Loucy (cell line): ENCODE measurements around the gene DCP1B.

Experiments
- H2AFZ ChIP-seq: fragments of 200-600 bp; sonication (generic); 2 replicates; pipeline ENCODE4 v1.6.0; 2016; ENCODE audit warnings: antibody characterized with exemption, mild to moderate bottlenecking, low read length, moderate library complexity
- H3F3A ChIP-seq: fragments of 200-600 bp; 2 replicates; pipeline ENCODE4 v1.6.0; 2016; ENCODE audit warnings: antibody characterized with exemption, low read depth, mild to moderate bottlenecking
- H3K27me3 ChIP-seq: fragments of 200-600 bp; sonication (generic); 2 replicates; pipeline ENCODE4 v1.6.1; 2014; ENCODE audit warnings: low read length, mild to moderate bottlenecking; ENCODE audit not compliant: insufficient read depth, poor library complexity, severe bottlenecking
- H3K36me3 ChIP-seq: fragments of 200-600 bp; sonication (generic); 2 replicates; pipeline ENCODE4 v1.6.1; 2016; ENCODE audit warnings: low read length; ENCODE audit not compliant: insufficient read depth
- H3K4me1 ChIP-seq: fragments of 200-600 bp; sonication (generic); 2 replicates; pipeline ENCODE4 v1.5.1; 2014; ENCODE audit warnings: low read length, mild to moderate bottlenecking; ENCODE audit not compliant: insufficient read depth, poor library complexity, severe bottlenecking
- H3K4me2 ChIP-seq: fragments of 200-600 bp; sonication (generic); 2 replicates; pipeline ENCODE4 v1.6.0; 2014; ENCODE audit warnings: antibody characterized with exemption, low read length, low read depth, mild to moderate bottlenecking; ENCODE audit not compliant: poor library complexity, severe bottlenecking
- H3K4me3 ChIP-seq: fragments of 200-600 bp; sonication (generic); 2 replicates; pipeline ENCODE4 v1.5.1; 2014; ENCODE audit warnings: low read length, mild to moderate bottlenecking, mixed read lengths; ENCODE audit not compliant: poor library complexity, severe bottlenecking
- H3K79me2 ChIP-seq: fragments of 200-600 bp; sonication (generic); 2 replicates; pipeline ENCODE4 v1.6.1; 2014; ENCODE audit warnings: low read length; ENCODE audit not compliant: insufficient read depth
- H3K9ac ChIP-seq: fragments of 200-600 bp; sonication (generic); 2 replicates; pipeline ENCODE4 v1.6.0; 2014; ENCODE audit warnings: mild to moderate bottlenecking, low read depth, low read length, moderate library complexity; ENCODE audit not compliant: poor library complexity, severe bottlenecking
- H3K9me2 ChIP-seq: fragments of 200-600 bp; sonication (generic); replicated peaks from 2 replicates; pipeline ENCODE4 v1.6.1; 2016; ENCODE audit warnings: low read depth, low read length, mixed read lengths
- H3K9me3 ChIP-seq: fragments of 200-600 bp; sonication (generic); 2 replicates; pipeline ENCODE4 v1.6.1; 2014; ENCODE audit warnings: mild to moderate bottlenecking, antibody characterized with exemption, low read length, low read depth; ENCODE audit not compliant: insufficient read depth
- H4K20me1 ChIP-seq: fragments of 200-600 bp; sonication (generic); 2 replicates; pipeline ENCODE4 v1.6.0; 2014; ENCODE audit warnings: antibody characterized with exemption, low read length, mild to moderate bottlenecking; ENCODE audit not compliant: insufficient read depth, poor library complexity, severe bottlenecking
- CTCF ChIP-seq: fragments of 200-600 bp; sonication (generic); conservative IDR thresholded peaks from 2 replicates; pipeline ENCODE4 v1.5.1; 2014; ENCODE audit warnings: mild to moderate bottlenecking, antibody characterized with exemption, low read length
- EZH2phosphoT487 ChIP-seq: fragments of 200-600 bp; IDR thresholded peaks from 2 replicates; pipeline ENCODE4 v1.6.1; 2018; ENCODE audit warnings: antibody characterized with exemption, mild to moderate bottlenecking, moderate library complexity, borderline replicate concordance

The DCP1B gene

GRCh38 chr12:2014231-2014630, 10.0 kb upstream of the DCP1B start:
- Histone ChIP-seq H3K4me2 (no peak overlapping the region), H3K9me3 (no peaks in the 10 kb centered on the region), H3F3A (no peaks in the 10 kb centered on the region), H3K9me2 (no peaks in the 10 kb centered on the region), H4K20me1 (no peaks in the 10 kb centered on the region), H3K4me1 (no peaks in the 10 kb centered on the region), H3K9ac (no peak overlapping the region), H2AFZ (no peak overlapping the region), H3K4me3 (no peak overlapping the region), H3K36me3 (no peaks in the 10 kb centered on the region), H3K79me2 (no peaks in the 10 kb centered on the region), H3K27me3 (no peaks in the 10 kb centered on the region)
- TF ChIP-seq CTCF (no peak), EZH2phosphoT487 (no peak)

- Histone ChIP-seq H3K9ac (no peak overlapping the region), H3K27me3 (no peaks in the 10 kb centered on the region), H3K9me2 (no peaks in the 10 kb centered on the region), H3K79me2 (no peaks in the 10 kb centered on the region), H2AFZ (no peak overlapping the region), H3K4me2 (no peak overlapping the region), H4K20me1 (no peaks in the 10 kb centered on the region), H3K9me3 (no peaks in the 10 kb centered on the region), H3F3A (no peaks in the 10 kb centered on the region), H3K4me1 (no peaks in the 10 kb centered on the region), H3K4me3 (no peak overlapping the region), H3K36me3 (no peaks in the 10 kb centered on the region)
- TF ChIP-seq CTCF, result no peak
- TF ChIP-seq EZH2phosphoT487, result no peak
Observed at GRCh38 chr12:2013527-2014223, 9.4 kb upstream of the DCP1B start.

DNA sequence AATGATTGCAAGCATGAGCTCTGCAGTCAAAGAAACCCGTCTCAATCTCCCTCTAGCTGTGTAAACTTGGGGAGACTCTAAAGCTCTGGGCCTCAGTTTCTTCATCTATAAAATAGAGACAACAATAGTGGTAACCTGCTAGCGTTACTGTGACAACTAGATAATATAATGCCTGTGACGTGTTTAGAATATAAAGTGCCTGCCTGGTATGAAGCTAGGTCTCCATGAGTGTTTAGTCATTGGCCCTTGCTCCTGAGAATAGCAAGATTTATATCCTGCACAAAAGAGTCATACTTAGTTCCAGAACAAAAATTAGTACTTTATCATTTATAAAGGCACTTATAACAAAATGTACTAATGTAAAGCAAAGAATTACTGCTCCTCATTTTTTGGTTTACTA, 8.8 kb upstream of the DCP1B start:
- H2AFZ ChIP-seq, result no peak overlapping the region
- H3K9me3 ChIP-seq, result no peaks in the 10 kb centered on the region
- no peaks in the 10 kb centered on the region for H3K4me1 ChIP-seq
- no peaks in the 10 kb centered on the region for H3K27me3 ChIP-seq
- no peak for TF ChIP-seq EZH2phosphoT487
- no peak for TF ChIP-seq CTCF
- H4K20me1 ChIP-seq, result no peaks in the 10 kb centered on the region
- H3K36me3 ChIP-seq, result no peaks in the 10 kb centered on the region
- no peak overlapping the region for H3K4me2 ChIP-seq
- H3K9me2 ChIP-seq, result no peaks in the 10 kb centered on the region
- H3K4me3 ChIP-seq, result no peak overlapping the region
- no peaks in the 10 kb centered on the region for H3K79me2 ChIP-seq
- no peaks in the 10 kb centered on the region for H3F3A ChIP-seq
- no peak overlapping the region for H3K9ac ChIP-seq
